Measurements from ENCODE around the gene CYP2E1.
"Not testable (repeated sequence)": the region's sequence is repeated elsewhere in the genome, so short reads cannot be mapped to it uniquely, and the experiment has no call there.

GRCh38 chr10:133572055-133572454 is 44.9 kb downstream of the CYP2E1 start:
- not testable (repeated sequence) for TF ChIP-seq NFYB (CRISPR knock-in tag; conservative IDR thresholded peaks at IDR 0.05; ENCODE audit: low read depth); ZNF416 (CRISPR knock-in tag; IDR thresholded peaks at IDR 0.05); JUN (CRISPR knock-in tag; IDR thresholded peaks at IDR 0.05); FOXP1 (CRISPR knock-in tag; IDR thresholded peaks at IDR 0.05; ENCODE audit: borderline replicate concordance); CREB1 (CRISPR knock-in tag; IDR thresholded peaks at IDR 0.05); RELA (CRISPR knock-in tag; IDR thresholded peaks at IDR 0.05; ENCODE audit: borderline replicate concordance); ATF2 (CRISPR knock-in tag; IDR thresholded peaks at IDR 0.05; ENCODE audit: borderline replicate concordance, low read depth); KAT7 (CRISPR knock-in tag; IDR thresholded peaks at IDR 0.05; ENCODE audit: borderline replicate concordance); FOXP4 (CRISPR knock-in tag; IDR thresholded peaks at IDR 0.05); CREM (CRISPR knock-in tag; IDR thresholded peaks at IDR 0.05)
- TF ChIP-seq, protein P1, sequence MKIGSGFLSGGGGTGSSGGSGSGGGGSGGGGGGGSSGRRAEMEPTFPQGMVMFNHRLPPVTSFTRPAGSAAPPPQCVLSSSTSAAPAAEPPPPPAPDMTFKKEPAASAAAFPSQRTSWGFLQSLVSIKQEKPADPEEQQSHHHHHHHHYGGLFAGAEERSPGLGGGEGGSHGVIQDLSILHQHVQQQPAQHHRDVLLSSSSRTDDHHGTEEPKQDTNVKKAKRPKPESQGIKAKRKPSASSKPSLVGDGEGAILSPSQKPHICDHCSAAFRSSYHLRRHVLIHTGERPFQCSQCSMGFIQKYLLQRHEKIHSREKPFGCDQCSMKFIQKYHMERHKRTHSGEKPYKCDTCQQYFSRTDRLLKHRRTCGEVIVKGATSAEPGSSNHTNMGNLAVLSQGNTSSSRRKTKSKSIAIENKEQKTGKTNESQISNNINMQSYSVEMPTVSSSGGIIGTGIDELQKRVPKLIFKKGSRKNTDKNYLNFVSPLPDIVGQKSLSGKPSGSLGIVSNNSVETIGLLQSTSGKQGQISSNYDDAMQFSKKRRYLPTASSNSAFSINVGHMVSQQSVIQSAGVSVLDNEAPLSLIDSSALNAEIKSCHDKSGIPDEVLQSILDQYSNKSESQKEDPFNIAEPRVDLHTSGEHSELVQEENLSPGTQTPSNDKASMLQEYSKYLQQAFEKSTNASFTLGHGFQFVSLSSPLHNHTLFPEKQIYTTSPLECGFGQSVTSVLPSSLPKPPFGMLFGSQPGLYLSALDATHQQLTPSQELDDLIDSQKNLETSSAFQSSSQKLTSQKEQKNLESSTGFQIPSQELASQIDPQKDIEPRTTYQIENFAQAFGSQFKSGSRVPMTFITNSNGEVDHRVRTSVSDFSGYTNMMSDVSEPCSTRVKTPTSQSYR (CRISPR knock-in tag; IDR thresholded peaks at IDR 0.05): not testable (repeated sequence)
- TF ChIP-seq, protein P2, sequence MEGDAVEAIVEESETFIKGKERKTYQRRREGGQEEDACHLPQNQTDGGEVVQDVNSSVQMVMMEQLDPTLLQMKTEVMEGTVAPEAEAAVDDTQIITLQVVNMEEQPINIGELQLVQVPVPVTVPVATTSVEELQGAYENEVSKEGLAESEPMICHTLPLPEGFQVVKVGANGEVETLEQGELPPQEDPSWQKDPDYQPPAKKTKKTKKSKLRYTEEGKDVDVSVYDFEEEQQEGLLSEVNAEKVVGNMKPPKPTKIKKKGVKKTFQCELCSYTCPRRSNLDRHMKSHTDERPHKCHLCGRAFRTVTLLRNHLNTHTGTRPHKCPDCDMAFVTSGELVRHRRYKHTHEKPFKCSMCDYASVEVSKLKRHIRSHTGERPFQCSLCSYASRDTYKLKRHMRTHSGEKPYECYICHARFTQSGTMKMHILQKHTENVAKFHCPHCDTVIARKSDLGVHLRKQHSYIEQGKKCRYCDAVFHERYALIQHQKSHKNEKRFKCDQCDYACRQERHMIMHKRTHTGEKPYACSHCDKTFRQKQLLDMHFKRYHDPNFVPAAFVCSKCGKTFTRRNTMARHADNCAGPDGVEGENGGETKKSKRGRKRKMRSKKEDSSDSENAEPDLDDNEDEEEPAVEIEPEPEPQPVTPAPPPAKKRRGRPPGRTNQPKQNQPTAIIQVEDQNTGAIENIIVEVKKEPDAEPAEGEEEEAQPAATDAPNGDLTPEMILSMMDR (IDR thresholded peaks at IDR 0.05): not testable (repeated sequence)
- TF ChIP-seq, protein P3, sequence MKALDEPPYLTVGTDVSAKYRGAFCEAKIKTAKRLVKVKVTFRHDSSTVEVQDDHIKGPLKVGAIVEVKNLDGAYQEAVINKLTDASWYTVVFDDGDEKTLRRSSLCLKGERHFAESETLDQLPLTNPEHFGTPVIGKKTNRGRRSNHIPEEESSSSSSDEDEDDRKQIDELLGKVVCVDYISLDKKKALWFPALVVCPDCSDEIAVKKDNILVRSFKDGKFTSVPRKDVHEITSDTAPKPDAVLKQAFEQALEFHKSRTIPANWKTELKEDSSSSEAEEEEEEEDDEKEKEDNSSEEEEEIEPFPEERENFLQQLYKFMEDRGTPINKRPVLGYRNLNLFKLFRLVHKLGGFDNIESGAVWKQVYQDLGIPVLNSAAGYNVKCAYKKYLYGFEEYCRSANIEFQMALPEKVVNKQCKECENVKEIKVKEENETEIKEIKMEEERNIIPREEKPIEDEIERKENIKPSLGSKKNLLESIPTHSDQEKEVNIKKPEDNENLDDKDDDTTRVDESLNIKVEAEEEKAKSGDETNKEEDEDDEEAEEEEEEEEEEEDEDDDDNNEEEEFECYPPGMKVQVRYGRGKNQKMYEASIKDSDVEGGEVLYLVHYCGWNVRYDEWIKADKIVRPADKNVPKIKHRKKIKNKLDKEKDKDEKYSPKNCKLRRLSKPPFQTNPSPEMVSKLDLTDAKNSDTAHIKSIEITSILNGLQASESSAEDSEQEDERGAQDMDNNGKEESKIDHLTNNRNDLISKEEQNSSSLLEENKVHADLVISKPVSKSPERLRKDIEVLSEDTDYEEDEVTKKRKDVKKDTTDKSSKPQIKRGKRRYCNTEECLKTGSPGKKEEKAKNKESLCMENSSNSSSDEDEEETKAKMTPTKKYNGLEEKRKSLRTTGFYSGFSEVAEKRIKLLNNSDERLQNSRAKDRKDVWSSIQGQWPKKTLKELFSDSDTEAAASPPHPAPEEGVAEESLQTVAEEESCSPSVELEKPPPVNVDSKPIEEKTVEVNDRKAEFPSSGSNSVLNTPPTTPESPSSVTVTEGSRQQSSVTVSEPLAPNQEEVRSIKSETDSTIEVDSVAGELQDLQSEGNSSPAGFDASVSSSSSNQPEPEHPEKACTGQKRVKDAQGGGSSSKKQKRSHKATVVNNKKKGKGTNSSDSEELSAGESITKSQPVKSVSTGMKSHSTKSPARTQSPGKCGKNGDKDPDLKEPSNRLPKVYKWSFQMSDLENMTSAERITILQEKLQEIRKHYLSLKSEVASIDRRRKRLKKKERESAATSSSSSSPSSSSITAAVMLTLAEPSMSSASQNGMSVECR (CRISPR knock-in tag; IDR thresholded peaks at IDR 0.05; ENCODE audit: borderline replicate concordance): not testable (repeated sequence)

Data from WTC11 (cell line).